ENCODE results near the gene CPEB1.
A peak's percentile ranks its signal among the peaks of the same experiment; 100 is the strongest.

The CPEB1 gene

DNA sequence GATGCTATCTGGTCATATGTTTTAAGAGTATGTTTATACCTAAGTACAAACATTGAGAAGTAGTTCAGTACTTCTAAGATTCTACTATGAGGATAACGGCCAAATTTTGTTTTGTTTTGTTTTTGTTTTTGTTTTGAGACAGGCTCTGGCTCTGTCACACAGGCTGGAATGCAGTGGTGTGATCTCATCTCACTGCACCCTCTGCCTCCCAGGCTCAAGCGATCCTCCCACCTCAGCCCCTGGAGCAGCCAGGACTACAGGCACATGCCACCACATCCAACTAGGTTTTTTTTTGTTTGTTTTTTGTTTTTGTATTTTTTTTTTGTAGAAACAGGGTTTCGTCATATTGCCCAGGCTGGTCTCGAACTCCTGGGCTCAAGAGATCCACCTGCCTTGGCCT lies 59.4 kb downstream of the CPEB1 start:
- no peak overlapping the region for H3K9ac ChIP-seq (ENCODE audit: low read length)
- H3K36me3 ChIP-seq (ENCODE audit: control insufficient read depth, insufficient read depth, low read length), result no peaks in the 10 kb centered on the region
- H3K27me3 ChIP-seq (ENCODE audit: control insufficient read depth, insufficient read depth, low read length), result no peaks in the 10 kb centered on the region
- H3K9me3 ChIP-seq (ENCODE audit: control insufficient read depth, insufficient read depth, low read depth, low read length), result no peaks in the 10 kb centered on the region
- no peak overlapping the region for H3K27ac ChIP-seq (ENCODE audit: low read depth, low read length)
- peaks cover 31% of the 10 kb centered on the region for H3K4me1 ChIP-seq (ENCODE audit: control insufficient read depth, insufficient read depth, low read length)
- no peak overlapping the region for H3K4me3 ChIP-seq (ENCODE audit: low read depth, low read length)

DNA sequence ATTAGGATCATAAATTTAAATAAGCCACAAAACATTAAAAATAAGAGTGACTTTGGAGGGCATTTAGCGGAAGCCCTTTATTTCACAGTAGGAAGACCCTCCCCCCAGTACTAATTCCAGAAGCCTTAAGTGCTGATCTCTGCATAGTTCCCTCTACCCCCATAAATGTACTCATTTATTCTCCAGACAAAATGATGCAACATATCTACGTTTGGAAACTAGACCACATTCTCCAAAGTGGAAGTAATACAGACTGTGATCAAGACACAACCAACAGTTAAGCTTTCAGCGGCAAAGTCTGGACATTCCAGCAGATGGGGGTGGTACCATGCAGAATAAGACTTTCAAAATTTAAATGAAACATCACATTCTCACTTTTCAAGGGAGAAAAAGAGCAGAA lies 62.1 kb downstream of the CPEB1 start:
- no peak overlapping the region for H3K4me3 ChIP-seq (ENCODE audit: low read depth, low read length)
- H3K27ac ChIP-seq (ENCODE audit: low read depth, low read length), result no peak overlapping the region
- no peaks in the 10 kb centered on the region for H3K9me3 ChIP-seq (ENCODE audit: control insufficient read depth, insufficient read depth, low read depth, low read length)
- H3K27me3 ChIP-seq (ENCODE audit: control insufficient read depth, insufficient read depth, low read length), result no peaks in the 10 kb centered on the region
- H3K36me3 ChIP-seq (ENCODE audit: control insufficient read depth, insufficient read depth, low read length), result no peaks in the 10 kb centered on the region
- H3K4me1 ChIP-seq (ENCODE audit: control insufficient read depth, insufficient read depth, low read length), result peaks cover 31% of the 10 kb centered on the region
- H3K9ac ChIP-seq (ENCODE audit: low read length), result no peak overlapping the region

DNA sequence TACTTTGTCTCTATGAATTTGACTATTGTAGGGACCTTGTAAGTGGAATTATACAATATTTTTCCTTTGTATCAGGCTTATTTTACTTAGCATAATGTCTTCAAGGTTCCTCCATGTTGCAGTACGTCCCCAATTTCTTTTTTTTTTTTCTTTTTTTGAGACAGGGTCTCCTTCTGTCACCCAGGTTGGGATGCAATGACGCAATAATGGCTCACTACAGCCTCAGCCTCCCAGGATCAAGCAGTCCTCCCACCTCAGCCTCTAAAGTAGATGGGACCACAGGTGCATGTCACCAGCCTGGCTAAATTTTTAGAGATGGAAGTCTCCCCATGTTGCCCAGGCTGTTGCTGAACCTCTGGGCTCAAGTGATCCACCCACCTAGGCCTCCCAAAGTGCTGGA lies 66.5 kb downstream of the CPEB1 start:
- Histone ChIP-seq H3K27me3 (ENCODE audit: control insufficient read depth, insufficient read depth, low read length) (no peaks in the 10 kb centered on the region), H3K9ac (ENCODE audit: low read length) (no peak overlapping the region), H3K4me1 (ENCODE audit: control insufficient read depth, insufficient read depth, low read length) (peaks cover 9% of the 10 kb centered on the region), H3K4me3 (ENCODE audit: low read depth, low read length) (no peak overlapping the region), H3K27ac (ENCODE audit: low read depth, low read length) (no peak overlapping the region), H3K36me3 (ENCODE audit: control insufficient read depth, insufficient read depth, low read length) (no peaks in the 10 kb centered on the region), H3K9me3 (ENCODE audit: control insufficient read depth, insufficient read depth, low read depth, low read length) (no peaks in the 10 kb centered on the region)

DNA sequence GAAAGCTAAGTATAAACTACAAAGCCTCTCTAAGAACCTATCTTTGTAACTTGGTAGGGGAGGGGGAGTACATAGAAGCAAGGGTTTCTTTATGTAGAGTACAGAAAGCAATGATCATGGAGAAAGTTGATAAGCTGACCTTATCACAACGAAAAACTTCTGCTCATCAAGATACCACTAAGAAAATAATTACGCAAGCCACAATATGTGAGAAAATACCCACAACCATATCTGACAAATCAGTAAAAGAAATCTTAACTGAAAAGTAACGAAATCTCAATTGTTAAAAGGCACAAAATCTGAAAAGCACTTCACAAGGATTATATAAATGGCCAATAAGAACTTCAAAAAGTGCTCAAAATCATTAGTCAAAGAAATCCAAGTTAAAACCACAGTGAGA lies 71.8 kb downstream of the CPEB1 start:
- Histone ChIP-seq H3K9me3 (ENCODE audit: control insufficient read depth, insufficient read depth, low read depth, low read length) (no peaks in the 10 kb centered on the region), H3K4me1 (ENCODE audit: control insufficient read depth, insufficient read depth, low read length) (peaks cover 23% of the 10 kb centered on the region), H3K36me3 (ENCODE audit: control insufficient read depth, insufficient read depth, low read length) (no peaks in the 10 kb centered on the region), H3K4me3 (ENCODE audit: low read depth, low read length) (no peak overlapping the region), H3K27me3 (ENCODE audit: control insufficient read depth, insufficient read depth, low read length) (no peaks in the 10 kb centered on the region), H3K9ac (ENCODE audit: low read length) (no peak overlapping the region), H3K27ac (ENCODE audit: low read depth, low read length) (no peak overlapping the region)

DNA sequence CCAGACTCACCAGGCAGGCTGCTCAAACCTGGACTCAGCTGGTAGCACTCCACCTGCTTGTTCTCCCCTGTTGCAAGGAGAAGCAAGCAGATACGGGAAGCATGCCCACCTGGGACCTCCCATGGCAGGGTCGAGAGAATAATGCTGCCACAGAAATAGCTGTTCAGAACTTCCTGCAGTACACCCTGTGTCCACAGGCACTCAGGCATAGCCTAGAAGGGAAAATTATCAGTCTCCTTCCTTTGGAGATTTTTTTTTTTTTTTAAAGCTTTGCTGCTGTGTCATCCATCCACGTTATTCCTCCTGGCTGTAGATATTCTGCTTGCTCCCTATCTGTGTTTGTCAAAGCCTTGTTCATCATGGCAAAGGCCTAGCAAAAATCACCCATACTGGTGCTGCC lies 74.2 kb downstream of the CPEB1 start:
- Histone ChIP-seq H3K27me3 (ENCODE audit: control insufficient read depth, insufficient read depth, low read length) (no peaks in the 10 kb centered on the region), H3K9ac (ENCODE audit: low read length) (no peak overlapping the region), H3K4me3 (ENCODE audit: low read depth, low read length) (no peak overlapping the region), H3K9me3 (ENCODE audit: control insufficient read depth, insufficient read depth, low read depth, low read length) (no peaks in the 10 kb centered on the region), H3K27ac (ENCODE audit: low read depth, low read length) (no peak overlapping the region), H3K4me1 (ENCODE audit: control insufficient read depth, insufficient read depth, low read length) (peaks cover 23% of the 10 kb centered on the region), H3K36me3 (ENCODE audit: control insufficient read depth, insufficient read depth, low read length) (no peaks in the 10 kb centered on the region)

DNA sequence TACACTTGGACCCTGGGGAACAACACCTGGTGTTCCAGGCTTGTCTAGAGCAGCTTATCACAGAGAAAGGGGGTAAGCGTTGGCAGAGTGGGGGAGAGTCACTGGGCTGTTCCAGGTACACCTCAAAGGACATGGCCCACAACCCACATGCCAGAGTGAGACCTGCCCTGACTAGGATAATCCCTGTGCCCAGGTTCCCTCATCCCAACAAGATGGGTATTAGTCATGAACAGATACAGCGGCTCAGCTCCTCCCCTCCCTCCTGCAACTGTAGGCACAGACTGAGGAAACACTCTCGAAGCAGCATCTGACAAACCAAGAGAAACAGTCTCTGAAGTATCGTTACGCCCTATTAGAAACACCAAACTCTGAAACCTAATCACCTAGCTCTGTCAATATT lies 74.9 kb downstream of the CPEB1 start:
- no peaks in the 10 kb centered on the region for H3K27me3 ChIP-seq (ENCODE audit: control insufficient read depth, insufficient read depth, low read length)
- H3K27ac ChIP-seq (ENCODE audit: low read depth, low read length), result no peak overlapping the region
- H3K9ac ChIP-seq (ENCODE audit: low read length), result no peak overlapping the region
- H3K36me3 ChIP-seq (ENCODE audit: control insufficient read depth, insufficient read depth, low read length), result no peaks in the 10 kb centered on the region
- H3K4me1 ChIP-seq (ENCODE audit: control insufficient read depth, insufficient read depth, low read length), result peaks cover 23% of the 10 kb centered on the region
- no peaks in the 10 kb centered on the region for H3K9me3 ChIP-seq (ENCODE audit: control insufficient read depth, insufficient read depth, low read depth, low read length)
- H3K4me3 ChIP-seq (ENCODE audit: low read depth, low read length), result no peak overlapping the region

DNA sequence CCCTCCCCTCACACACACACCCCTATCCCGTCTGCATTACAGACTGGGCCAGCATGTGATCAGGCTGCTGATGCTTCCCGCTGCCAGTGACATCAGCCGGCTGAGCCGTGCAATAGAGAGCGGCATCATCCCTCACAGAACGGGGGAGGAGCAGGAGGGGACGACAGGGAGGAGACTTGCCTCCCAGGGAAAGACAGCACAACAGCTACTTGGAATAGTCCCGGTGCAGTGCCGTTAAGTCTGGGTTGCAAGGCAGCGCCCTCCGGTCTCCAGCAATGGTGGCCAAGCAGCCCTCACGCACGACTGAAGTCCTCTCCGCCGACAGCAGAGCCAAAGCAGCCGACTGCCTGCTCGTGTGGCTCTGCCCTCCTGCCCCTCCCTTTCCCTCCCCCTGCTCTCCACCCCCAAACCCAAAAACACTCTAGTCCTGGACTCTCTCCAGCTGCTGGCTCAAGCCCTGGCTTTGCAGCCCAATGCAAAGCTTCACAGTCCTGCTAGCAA lies 75.4 kb downstream of the CPEB1 start:
- peak overlapping the region; percentile 35 for H3K4me3 ChIP-seq (ENCODE audit: low read depth, low read length)
- no peak overlapping the region for H3K27ac ChIP-seq (ENCODE audit: low read depth, low read length)
- no peaks in the 10 kb centered on the region for H3K9me3 ChIP-seq (ENCODE audit: control insufficient read depth, insufficient read depth, low read depth, low read length)

DNA sequence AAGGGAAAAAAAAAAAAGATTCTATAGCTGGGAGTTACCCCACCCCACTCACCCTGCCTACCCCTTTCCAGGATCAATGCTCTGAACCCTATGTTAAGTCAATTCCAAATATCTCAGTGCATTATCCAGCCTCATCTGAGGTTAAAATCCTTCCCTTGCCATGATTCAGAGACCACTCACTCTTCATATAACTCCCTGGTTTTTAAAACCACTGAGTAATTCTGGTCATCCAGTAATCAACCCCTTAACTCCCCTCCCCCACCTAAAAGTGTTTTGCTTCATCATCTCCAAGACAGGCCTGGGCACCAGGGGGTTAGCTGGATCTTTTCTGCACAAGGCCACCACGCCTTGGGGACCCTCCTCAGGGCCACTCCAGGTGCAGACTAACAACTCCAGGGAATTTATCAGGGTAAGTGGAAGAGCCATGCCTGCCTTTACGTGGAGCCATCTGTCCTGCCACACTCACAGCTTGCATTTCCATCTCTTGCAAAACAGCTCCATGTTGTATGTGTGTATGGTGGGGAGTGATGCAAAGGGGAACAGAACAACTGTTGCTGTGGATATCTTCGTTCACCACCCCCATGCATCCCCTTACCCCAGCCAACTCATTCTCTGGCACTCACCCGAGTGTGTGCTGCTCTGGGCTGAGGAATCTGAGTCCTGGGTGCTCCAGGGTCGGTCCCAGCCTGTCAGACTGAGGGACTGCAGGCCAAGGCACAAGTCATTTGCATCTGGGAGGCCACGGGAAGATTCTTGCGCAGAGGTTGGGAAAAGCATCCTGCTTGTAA lies 76.2 kb downstream of the CPEB1 start:
- Histone ChIP-seq H3K36me3 (ENCODE audit: control insufficient read depth, insufficient read depth, low read length) (no peaks in the 10 kb centered on the region), H3K9ac (ENCODE audit: low read length) (no peak overlapping the region), H3K4me1 (ENCODE audit: control insufficient read depth, insufficient read depth, low read length) (peaks cover 23% of the 10 kb centered on the region), H3K4me3 (ENCODE audit: low read depth, low read length) (peak overlapping the region; percentile 35; the same call in 1 of the 2 replicates), H3K27ac (ENCODE audit: low read depth, low read length) (no peak overlapping the region), H3K9me3 (ENCODE audit: control insufficient read depth, insufficient read depth, low read depth, low read length) (no peaks in the 10 kb centered on the region), H3K27me3 (ENCODE audit: control insufficient read depth, insufficient read depth, low read length) (no peaks in the 10 kb centered on the region)

More for the DNA sequence above, 75.4 kb downstream of the CPEB1 start:
- Histone ChIP-seq H3K9ac (ENCODE audit: low read length) (no peak overlapping the region), H3K27me3 (ENCODE audit: control insufficient read depth, insufficient read depth, low read length) (no peaks in the 10 kb centered on the region), H3K4me1 (ENCODE audit: control insufficient read depth, insufficient read depth, low read length) (peaks cover 23% of the 10 kb centered on the region), H3K36me3 (ENCODE audit: control insufficient read depth, insufficient read depth, low read length) (no peaks in the 10 kb centered on the region)

DNA sequence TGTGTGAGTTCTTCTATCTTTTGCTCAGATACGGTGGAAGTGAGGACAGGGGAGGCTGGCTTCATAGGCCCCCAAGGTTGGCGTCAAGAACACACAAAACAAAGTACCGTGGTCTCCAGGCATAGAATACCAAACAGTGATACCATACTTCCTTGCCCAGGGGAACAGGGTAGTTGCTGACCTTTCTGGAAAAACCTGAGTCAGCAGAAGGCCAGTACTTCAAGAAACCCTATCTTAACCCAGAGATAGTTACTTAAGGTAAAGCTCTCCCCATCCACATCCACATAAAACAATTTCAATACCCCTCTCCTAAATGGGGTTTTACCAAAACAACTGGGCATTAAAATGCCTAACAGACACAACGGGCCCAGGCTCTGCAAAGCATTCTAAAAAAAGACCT lies 77.3 kb downstream of the CPEB1 start:
- Histone ChIP-seq H3K36me3 (ENCODE audit: control insufficient read depth, insufficient read depth, low read length) (no peaks in the 10 kb centered on the region), H3K9me3 (ENCODE audit: control insufficient read depth, insufficient read depth, low read depth, low read length) (no peaks in the 10 kb centered on the region), H3K27me3 (ENCODE audit: control insufficient read depth, insufficient read depth, low read length) (no peaks in the 10 kb centered on the region), H3K4me1 (ENCODE audit: control insufficient read depth, insufficient read depth, low read length) (peaks cover 31% of the 10 kb centered on the region), H3K9ac (ENCODE audit: low read length) (no peak overlapping the region), H3K27ac (ENCODE audit: low read depth, low read length) (no peak overlapping the region), H3K4me3 (ENCODE audit: low read depth, low read length) (no peak overlapping the region)

DNA sequence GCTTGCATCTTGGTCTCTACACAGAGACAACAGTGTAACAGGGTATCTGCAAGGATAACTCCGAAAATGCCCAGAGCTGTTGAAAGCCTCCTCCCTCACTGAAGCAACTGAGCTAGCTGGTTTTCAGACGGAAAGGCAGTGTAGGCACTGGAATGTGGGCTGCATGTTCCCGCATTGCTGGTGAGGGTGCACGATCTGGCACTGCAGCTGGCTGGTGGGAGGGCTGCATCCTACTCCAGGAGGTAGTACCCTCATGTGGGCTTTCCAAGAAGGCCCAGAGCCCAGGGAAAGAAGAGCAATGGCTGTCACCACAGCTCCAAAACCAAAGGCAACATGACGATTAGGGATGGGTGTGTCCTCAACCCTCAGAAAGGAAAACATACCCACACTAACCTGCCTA lies 78.2 kb downstream of the CPEB1 start:
- H3K27me3 ChIP-seq (ENCODE audit: control insufficient read depth, insufficient read depth, low read length), result no peaks in the 10 kb centered on the region
- H3K9ac ChIP-seq (ENCODE audit: low read length), result no peak overlapping the region
- no peak overlapping the region for H3K27ac ChIP-seq (ENCODE audit: low read depth, low read length)
- H3K4me1 ChIP-seq (ENCODE audit: control insufficient read depth, insufficient read depth, low read length), result peaks cover 31% of the 10 kb centered on the region
- no peaks in the 10 kb centered on the region for H3K9me3 ChIP-seq (ENCODE audit: control insufficient read depth, insufficient read depth, low read depth, low read length)
- H3K36me3 ChIP-seq (ENCODE audit: control insufficient read depth, insufficient read depth, low read length), result no peaks in the 10 kb centered on the region
- no peak overlapping the region for H3K4me3 ChIP-seq (ENCODE audit: low read depth, low read length)

DNA sequence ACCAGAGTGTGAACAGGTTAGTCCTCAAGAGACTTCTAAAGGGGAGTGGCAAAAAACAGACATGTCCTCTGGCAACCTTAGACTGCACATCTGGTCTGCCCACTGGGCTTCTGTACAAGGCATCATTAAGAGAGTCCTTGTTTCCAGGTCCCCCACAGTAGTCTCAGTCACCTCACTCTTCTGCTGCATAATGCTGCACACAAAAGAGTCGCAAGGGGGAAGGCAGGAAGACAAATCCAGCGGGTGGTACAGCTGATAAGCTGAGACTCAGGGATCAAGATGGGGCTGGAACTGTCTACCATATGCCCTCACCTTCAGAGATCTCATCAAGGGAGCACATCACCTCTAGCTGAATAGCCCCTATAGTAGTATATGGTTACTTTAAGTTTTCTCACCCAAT lies 79.5 kb downstream of the CPEB1 start:
- H3K9ac ChIP-seq (ENCODE audit: low read length), result no peak overlapping the region
- no peak overlapping the region for H3K27ac ChIP-seq (ENCODE audit: low read depth, low read length)
- no peak overlapping the region for H3K4me3 ChIP-seq (ENCODE audit: low read depth, low read length)
- H3K36me3 ChIP-seq (ENCODE audit: control insufficient read depth, insufficient read depth, low read length), result no peaks in the 10 kb centered on the region
- H3K27me3 ChIP-seq (ENCODE audit: control insufficient read depth, insufficient read depth, low read length), result no peaks in the 10 kb centered on the region
- H3K9me3 ChIP-seq (ENCODE audit: control insufficient read depth, insufficient read depth, low read depth, low read length), result no peaks in the 10 kb centered on the region
- H3K4me1 ChIP-seq (ENCODE audit: control insufficient read depth, insufficient read depth, low read length), result peaks cover 31% of the 10 kb centered on the region
